Osteoblast (primary cell): ENCODE measurements around the gene NEDD4L. TPM values are rescaled to one million over a fixed set of nuclear protein-coding genes. Genes with fewer than 3 reads are reported as not detected.

Experiments
- DNase-seq: peaks from one replicate; pipeline ENCODE4 v3.0.0; 2011; ENCODE audit warnings: low spot score, mixed read lengths; ENCODE audit not compliant: insufficient read length; ENCODE audit errors: missing footprints
- H2AFZ ChIP-seq: 2 replicates; pipeline ENCODE4 v1.6.0; 2011; ENCODE audit warnings: mild to moderate bottlenecking, low read length
- H3K27ac ChIP-seq: 2 replicates; pipeline ENCODE4 v1.5.1; 2011; ENCODE audit warnings: mild to moderate bottlenecking, low read depth, low read length, moderate library complexity
- H3K27me3 ChIP-seq: 2 replicates; pipeline ENCODE4 v1.6.0; 2012; ENCODE audit warnings: mild to moderate bottlenecking, control low read depth, inconsistent platforms, low read length, moderate library complexity; ENCODE audit not compliant: insufficient read depth
- H3K36me3 ChIP-seq: 2 replicates; pipeline ENCODE4 v1.5.1; 2011; ENCODE audit warnings: mild to moderate bottlenecking, low read length, control low read depth, moderate library complexity; ENCODE audit not compliant: insufficient read depth
- H3K4me1 ChIP-seq: 2 replicates; pipeline ENCODE4 v1.5.1; 2011; ENCODE audit warnings: mild to moderate bottlenecking, low read length, control low read depth, moderate library complexity; ENCODE audit not compliant: insufficient read depth
- H3K4me2 ChIP-seq: 2 replicates; pipeline ENCODE4 v1.6.0; 2011; ENCODE audit warnings: mild to moderate bottlenecking, low read length; ENCODE audit not compliant: insufficient read depth
- H3K4me3 ChIP-seq: fragments of 200-600 bp; sonication (generic); 3 replicates; pipeline ENCODE4 v1.5.1; 2012; ENCODE audit warnings: mild to moderate bottlenecking, low read length, inconsistent platforms; ENCODE audit not compliant: insufficient read depth
- H3K79me2 ChIP-seq: 2 replicates; pipeline ENCODE4 v1.6.0; 2012; ENCODE audit warnings: mild to moderate bottlenecking, low read length, control low read depth, inconsistent platforms; ENCODE audit not compliant: insufficient read depth
- H3K9me3 ChIP-seq: 2 replicates; pipeline ENCODE4 v1.5.1; 2011; ENCODE audit warnings: low read depth, low read length, control low read depth
- H4K20me1 ChIP-seq: 2 replicates; pipeline ENCODE4 v1.6.0; 2012; ENCODE audit warnings: mild to moderate bottlenecking, low read length, control low read depth; ENCODE audit not compliant: insufficient read depth
- CTCF ChIP-seq: IDR thresholded peaks from 2 replicates; pipeline ENCODE4 v1.5.1; 2011; ENCODE audit warnings: mild to moderate bottlenecking, low read depth, low read length, moderate library complexity; ENCODE audit errors: extremely low read depth
- total RNA-seq: library from RNA; depleted of rRNA; stranded (reverse); fragments of >200 nt; gene quantifications from 2 replicates; pipeline ENCODE4 v1.2.3, GENCODE V29; 2012

Gene NEDD4L
- total RNA-seq, 1 donor, result 30.0 TPM

GRCh38 chr18:58118536-58118935, 74.5 kb downstream of the NEDD4L start:
- H3K4me1 ChIP-seq, result peaks cover 5% of the 10 kb centered on the region
- no peak overlapping the region for H2AFZ ChIP-seq
- no peaks in the 10 kb centered on the region for H4K20me1 ChIP-seq
- no peak for TF ChIP-seq CTCF
- no peak for DNase-seq
- H3K36me3 ChIP-seq, result no peaks in the 10 kb centered on the region
- no peak overlapping the region for H3K4me3 ChIP-seq
- no peaks in the 10 kb centered on the region for H3K79me2 ChIP-seq
- H3K9me3 ChIP-seq, result no peaks in the 10 kb centered on the region
- H3K27ac ChIP-seq, result no peak overlapping the region
- H3K4me2 ChIP-seq, result no peak overlapping the region
- H3K27me3 ChIP-seq, result peaks cover 15% of the 10 kb centered on the region

- H4K20me1 ChIP-seq, result no peaks in the 10 kb centered on the region
- no peak overlapping the region for H3K27ac ChIP-seq
- no peaks in the 10 kb centered on the region for H3K9me3 ChIP-seq
- no peak overlapping the region for H3K4me2 ChIP-seq
- no peak for DNase-seq
- no peak for TF ChIP-seq CTCF
- no peaks in the 10 kb centered on the region for H3K36me3 ChIP-seq
- H3K79me2 ChIP-seq, result no peaks in the 10 kb centered on the region
- H3K4me1 ChIP-seq, result peaks cover 5% of the 10 kb centered on the region
- no peak overlapping the region for H2AFZ ChIP-seq
- H3K4me3 ChIP-seq, result no peak overlapping the region
- H3K27me3 ChIP-seq, result peaks cover 13% of the 10 kb centered on the region
These were observed 75.8 kb downstream of the NEDD4L start for GRCh38 chr18:58119819-58120218.

- Histone ChIP-seq H3K27me3 (peaks cover 6% of the 10 kb centered on the region), H4K20me1 (no peaks in the 10 kb centered on the region), H3K4me2 (no peak overlapping the region), H3K36me3 (no peaks in the 10 kb centered on the region), H3K27ac (no peak overlapping the region), H3K4me3 (no peak overlapping the region), H3K9me3 (no peaks in the 10 kb centered on the region), H2AFZ (no peak overlapping the region), H3K4me1 (no peaks in the 10 kb centered on the region), H3K79me2 (no peaks in the 10 kb centered on the region)
- TF ChIP-seq CTCF, result no peak
- DNase-seq, result no peak
These were observed 80.4 kb downstream of the NEDD4L start for GRCh38 chr18:58124475-58124874.

DNA sequence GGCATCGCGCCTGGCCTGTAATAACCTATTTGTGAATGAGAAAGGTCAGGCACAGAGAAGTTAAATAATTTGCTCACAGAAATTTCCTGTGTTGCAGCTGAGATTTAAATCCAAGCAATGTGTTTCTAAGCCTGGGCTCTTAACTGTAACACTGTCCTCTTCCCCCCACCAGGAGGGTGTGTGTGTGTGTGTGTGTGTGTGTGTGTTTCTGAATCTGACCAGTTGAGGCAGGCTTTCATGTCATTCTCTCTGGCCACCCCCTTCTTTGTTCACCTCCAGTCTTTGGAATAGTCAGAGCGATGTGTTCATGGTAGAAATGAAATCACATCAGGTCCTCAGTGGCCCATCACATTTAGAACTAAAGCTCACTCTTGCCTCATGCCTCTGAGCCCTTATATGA, 81.2 kb downstream of the NEDD4L start:
- Histone ChIP-seq H3K79me2 (no peaks in the 10 kb centered on the region), H3K4me2 (no peak overlapping the region), H3K9me3 (no peaks in the 10 kb centered on the region), H3K36me3 (no peaks in the 10 kb centered on the region), H4K20me1 (no peaks in the 10 kb centered on the region), H3K27ac (no peak overlapping the region), H2AFZ (no peak overlapping the region), H3K27me3 (peaks cover 6% of the 10 kb centered on the region), H3K4me1 (no peaks in the 10 kb centered on the region), H3K4me3 (no peak overlapping the region)
- no peak for TF ChIP-seq CTCF
- no peak for DNase-seq
